ENCODE results near the gene ROBO3.

ROBO3 gene

DNA sequence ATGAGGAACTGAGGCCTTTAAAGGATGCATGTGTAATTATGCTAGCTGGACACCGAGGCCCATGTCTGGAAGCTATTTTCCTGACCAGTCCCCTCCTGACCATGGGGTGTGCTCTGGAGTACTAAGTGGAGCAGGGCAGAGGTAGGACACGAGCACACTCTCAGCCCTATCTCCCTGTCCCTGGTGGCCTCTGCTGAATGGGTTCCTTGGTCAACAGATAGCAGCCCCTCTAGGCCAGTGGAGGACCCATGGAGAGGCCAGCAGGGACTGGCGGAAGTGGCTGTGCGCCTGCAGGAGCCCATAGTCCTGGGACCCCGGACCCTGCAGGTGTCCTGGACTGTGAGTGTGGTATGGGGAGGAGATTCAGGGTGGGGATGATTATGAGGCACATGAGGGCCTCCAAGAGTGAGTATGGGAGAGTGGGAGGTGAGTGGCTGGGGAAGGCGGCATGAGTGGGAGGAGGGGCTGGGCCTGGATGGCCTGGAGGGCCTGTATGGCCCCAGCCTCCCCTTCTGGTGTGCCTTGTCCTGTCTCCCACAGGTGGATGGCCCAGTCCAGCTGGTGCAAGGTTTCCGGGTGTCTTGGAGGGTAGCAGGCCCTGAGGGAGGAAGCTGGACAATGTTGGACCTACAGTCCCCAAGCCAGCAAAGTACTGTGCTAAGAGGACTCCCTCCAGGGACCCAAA is 9.5 kb downstream of the ROBO3 start:
- DNase-seq: no peak
- CTCF ChIA-PET: no interaction called here
- no peaks in the 10 kb centered on the region for H3K36me3 Mint-ChIP-seq
- peaks cover 92% of the 10 kb centered on the region for H3K27me3 Mint-ChIP-seq
- H3K9me3 Mint-ChIP-seq: no peaks in the 10 kb centered on the region
- H3K27ac Mint-ChIP-seq: no peak overlapping the region
- H3K4me3 Mint-ChIP-seq: peak overlapping the region; percentile 27
- H3K4me1 Mint-ChIP-seq: peaks cover 25% of the 10 kb centered on the region

DNA sequence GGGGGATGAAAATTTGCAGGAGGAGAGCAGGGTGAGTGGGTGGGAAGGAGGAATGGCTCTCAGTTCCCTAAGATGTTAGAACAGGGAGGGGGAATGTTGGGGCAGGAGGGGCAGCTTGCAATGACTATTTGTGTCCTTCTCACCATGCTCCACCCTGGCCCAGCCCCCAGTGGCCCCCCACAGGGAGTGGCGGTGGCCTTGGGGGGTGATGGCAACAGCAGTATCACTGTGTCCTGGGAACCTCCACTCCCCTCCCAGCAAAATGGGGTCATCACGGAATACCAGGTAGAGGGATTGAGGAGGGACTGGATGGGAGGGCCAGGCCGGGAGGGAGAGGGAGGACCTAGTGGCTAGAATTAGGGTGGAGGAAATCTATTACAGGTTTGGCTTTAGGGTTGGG is 10.2 kb downstream of the ROBO3 start:
- Mint-ChIP-seq H3K4me1 (peaks cover 29% of the 10 kb centered on the region), H3K36me3 (no peaks in the 10 kb centered on the region), H3K27ac (no peak overlapping the region), H3K4me3 (peak overlapping the region; percentile 79), H3K9me3 (no peaks in the 10 kb centered on the region), H3K27me3 (peaks cover 85% of the 10 kb centered on the region)
- CTCF ChIA-PET: interaction anchor here (1.3 to 1.7 kb wide), 3 partner anchors 9 to 78 kb away, joined by 5 to 9 read pairs (median 6); partner anchors contain the start of genes CCDC15 and ROBO4
- DNase-seq: no peak

DNA sequence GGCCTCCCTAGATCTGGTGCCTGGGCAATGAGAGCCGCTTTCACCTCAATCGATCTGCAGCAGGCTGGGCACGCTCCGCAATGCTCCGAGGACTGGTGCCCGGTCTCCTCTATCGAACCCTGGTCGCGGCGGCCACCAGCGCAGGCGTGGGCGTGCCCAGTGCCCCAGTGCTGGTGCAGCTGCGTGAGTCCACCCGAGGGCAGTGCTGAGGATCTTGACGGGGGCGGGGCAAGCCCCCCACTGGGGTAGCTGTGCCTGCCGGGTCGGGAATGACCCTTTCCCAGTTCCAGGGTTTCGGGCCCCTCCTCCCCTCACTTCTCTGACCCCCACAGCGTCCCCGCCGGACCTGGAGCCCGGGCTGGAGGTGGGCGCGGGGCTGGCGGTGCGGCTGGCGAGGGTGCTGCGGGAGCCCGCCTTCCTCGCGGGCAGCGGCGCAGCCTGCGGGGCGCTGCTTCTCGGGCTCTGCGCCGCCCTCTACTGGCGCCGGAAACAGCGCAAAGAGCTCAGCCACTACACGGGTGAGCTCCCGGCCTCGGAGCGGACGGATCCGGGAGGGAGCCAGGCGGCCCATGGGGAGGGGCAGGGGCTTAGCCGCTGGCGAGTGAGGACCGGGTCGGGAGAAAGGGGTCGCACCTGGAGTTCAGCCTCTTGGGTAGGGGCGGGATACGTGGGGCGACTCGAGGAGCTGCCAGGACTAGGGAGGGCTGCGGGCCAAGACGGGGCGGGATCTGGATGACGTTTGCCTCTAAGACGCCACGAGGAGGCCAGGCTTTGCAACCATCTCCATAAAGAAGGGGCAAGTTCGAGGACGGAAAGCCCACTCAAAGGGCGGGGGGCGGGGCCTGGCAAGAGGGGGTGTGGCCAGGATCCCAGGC is 10.9 kb downstream of the ROBO3 start:
- Mint-ChIP-seq H3K4me1 (peaks cover 29% of the 10 kb centered on the region), H3K36me3 (no peaks in the 10 kb centered on the region), H3K9me3 (no peaks in the 10 kb centered on the region), H3K4me3 (peak overlapping the region; percentile 79), H3K27ac (peak overlapping the region; percentile 85), H3K27me3 (peaks cover 77% of the 10 kb centered on the region)
- CTCF ChIA-PET: interaction anchor here (0.6 to 2.1 kb wide), 23 partner anchors 9 to 514 kb away, joined by 3 to 12 read pairs (median 4); partner anchors contain the start of genes CCDC15, HEPACAM, ROBO3 and ROBO4
- peak; percentile 86 for DNase-seq

DNA sequence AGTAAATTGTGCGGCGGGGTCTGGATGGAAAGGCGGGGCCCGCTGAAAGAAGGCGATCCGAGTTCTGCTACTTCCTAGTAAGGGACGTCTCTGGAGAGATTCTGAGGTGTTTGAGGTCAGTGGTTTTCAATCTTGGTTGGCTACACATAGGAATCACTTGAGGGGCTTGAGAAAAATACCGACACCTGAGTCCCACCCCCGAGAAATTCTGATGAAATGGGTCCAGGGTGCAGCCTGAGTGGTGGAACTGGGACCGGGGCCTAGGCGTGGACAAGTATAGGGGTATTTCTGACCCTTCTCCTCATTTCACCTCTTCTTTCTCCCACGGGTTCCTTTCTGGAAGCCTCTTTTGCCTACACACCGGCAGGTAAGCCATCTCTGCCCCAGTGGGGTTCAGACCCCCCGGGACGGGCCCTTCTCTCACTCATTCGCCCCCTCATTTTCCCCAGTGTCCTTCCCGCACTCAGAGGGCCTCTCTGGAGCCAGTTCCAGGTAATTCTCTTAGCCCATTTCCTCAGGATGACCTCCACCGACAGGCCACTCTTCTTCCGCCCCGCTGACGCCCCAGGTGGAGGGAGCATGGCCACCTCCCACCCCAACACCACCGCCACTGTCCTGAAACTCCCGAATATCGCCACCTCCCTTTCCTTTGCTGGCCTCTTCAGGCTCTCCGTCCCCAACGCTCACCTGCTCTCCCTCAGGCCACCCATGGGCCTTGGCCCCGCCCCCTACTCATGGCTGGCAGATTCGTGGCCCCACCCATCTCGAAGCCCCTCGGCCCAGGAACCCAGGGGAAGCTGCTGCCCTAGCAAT is 11.8 kb downstream of the ROBO3 start:
- DNase-seq: no peak
- Mint-ChIP-seq H3K4me3 (peak overlapping the region; percentile 79), H3K27ac (peak overlapping the region; percentile 85), H3K36me3 (no peaks in the 10 kb centered on the region), H3K27me3 (peaks cover 69% of the 10 kb centered on the region), H3K9me3 (no peaks in the 10 kb centered on the region), H3K4me1 (peaks cover 29% of the 10 kb centered on the region)
- CTCF ChIA-PET: interaction anchor here (0.6 to 2.1 kb wide), 22 partner anchors 8 to 447 kb away, joined by 3 to 12 read pairs (median 4); partner anchors contain the start of genes CCDC15, HEPACAM, ROBO3 and ROBO4

DNA sequence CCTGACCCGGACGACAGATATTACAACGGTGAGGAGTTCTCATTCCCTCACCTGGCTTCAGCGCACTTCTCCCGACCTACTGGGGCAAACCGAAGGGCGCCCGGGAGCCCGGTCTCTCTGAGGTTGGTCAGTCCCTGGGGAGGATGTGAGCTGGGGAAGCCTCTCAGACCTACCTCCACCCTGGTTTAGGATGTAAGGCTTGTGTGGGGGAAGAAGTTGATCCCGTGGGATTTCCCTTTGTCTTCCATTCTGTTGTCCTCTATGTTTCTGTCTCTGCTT is 12.3 kb downstream of the ROBO3 start:
- CTCF ChIA-PET: interaction anchor here (2.1 kb wide), 1 partner anchor 40 kb away, joined by 12 read pairs; no protein-coding TSS in a partner anchor
- Mint-ChIP-seq H3K4me3 (peak overlapping the region; percentile 79), H3K9me3 (no peaks in the 10 kb centered on the region), H3K27ac (no peak overlapping the region), H3K36me3 (no peaks in the 10 kb centered on the region), H3K4me1 (peaks cover 29% of the 10 kb centered on the region), H3K27me3 (peaks cover 65% of the 10 kb centered on the region)
- DNase-seq: no peak

DNA sequence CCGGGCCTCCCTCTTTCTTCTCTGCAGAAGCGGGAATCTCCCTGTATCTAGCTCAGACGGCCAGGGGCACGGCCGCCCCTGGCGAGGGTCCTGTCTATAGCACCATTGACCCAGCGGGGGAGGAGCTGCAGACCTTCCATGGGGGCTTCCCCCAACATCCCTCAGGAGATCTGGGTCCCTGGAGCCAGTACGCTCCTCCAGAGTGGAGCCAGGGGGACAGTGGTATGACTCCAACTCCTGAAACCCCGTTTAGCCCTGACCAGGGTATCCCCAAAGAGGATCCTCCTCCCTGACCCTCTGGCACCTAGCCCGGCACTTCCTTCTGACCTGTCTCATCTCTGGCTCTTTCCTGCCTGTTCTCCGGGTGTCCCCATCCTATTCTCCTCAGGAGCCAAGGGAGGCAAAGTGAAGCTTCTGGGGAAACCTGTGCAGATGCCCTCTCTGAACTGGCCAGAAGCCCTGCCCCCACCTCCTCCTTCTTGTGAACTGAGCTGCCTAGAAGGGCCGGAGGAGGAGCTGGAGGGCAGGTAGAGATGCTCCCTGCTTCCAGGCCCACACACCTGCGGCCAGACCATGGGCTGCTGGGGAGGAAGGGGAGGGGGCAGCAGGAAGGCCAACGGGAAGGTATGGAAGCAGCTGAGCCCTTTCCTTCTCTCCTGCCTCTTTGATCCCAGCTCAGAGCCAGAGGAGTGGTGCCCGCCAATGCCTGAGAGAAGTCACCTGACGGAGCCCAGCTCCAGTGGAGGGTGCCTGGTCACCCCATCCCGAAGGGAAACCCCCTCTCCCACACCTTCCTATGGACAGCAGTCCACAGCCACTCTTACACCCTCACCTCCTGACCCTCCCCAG is 12.9 kb downstream of the ROBO3 start:
- no peak overlapping the region for H3K27ac Mint-ChIP-seq
- CTCF ChIA-PET: interaction anchor here (2.1 kb wide), 1 partner anchor 40 kb away, joined by 12 read pairs; no protein-coding TSS in a partner anchor
- DNase-seq: no peak

DNA sequence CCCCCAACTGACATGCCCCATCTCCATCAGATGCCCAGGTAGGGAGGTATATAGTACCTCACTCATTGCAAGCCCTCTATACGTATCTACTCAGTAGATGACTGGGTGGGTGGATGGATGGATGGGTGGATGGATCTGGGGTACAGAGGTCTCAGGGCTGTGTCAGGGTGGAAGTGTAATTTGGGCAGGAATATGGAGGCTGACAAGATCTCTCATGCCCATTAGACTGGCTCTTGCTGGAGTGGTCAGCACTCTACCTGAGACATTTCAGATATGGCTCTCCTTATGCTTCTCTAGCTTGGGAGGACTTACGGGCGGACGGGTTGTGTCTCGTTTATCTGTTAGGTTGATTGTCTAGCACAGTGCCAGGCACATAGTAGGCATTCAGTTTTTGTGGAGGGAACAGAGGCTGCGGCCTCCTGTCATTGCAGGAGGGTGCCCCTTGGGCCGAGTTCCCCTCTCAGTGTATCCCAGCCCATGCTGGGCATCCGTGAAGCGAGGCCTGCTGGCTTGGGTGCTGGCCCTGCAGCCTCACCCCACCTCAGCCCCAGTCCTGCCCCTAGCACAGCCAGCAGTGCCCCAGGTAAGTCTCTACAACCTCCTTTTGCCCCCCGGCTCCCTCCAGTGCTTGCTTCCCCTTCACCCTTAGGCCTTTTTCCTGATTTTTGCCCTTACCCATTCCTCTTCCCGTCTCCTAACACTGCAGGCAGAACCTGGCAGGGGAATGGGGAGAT is 13.7 kb downstream of the ROBO3 start:
- DNase-seq: no peak
- Mint-ChIP-seq H3K4me3 (no peak overlapping the region), H3K36me3 (no peaks in the 10 kb centered on the region), H3K27me3 (peaks cover 54% of the 10 kb centered on the region), H3K4me1 (peaks cover 29% of the 10 kb centered on the region), H3K27ac (no peak overlapping the region), H3K9me3 (no peaks in the 10 kb centered on the region)
- CTCF ChIA-PET: interaction anchor here (1.1 to 1.6 kb wide), 2 partner anchors 9 to 13 kb away, joined by 3 to 5 read pairs; no protein-coding TSS in a partner anchor

More for the DNA sequence above, 12.9 kb downstream of the ROBO3 start:
- peaks cover 29% of the 10 kb centered on the region for H3K4me1 Mint-ChIP-seq
- peak overlapping the region; percentile 79 for H3K4me3 Mint-ChIP-seq
- no peaks in the 10 kb centered on the region for H3K36me3 Mint-ChIP-seq
- H3K9me3 Mint-ChIP-seq: no peaks in the 10 kb centered on the region
- peaks cover 62% of the 10 kb centered on the region for H3K27me3 Mint-ChIP-seq

DNA sequence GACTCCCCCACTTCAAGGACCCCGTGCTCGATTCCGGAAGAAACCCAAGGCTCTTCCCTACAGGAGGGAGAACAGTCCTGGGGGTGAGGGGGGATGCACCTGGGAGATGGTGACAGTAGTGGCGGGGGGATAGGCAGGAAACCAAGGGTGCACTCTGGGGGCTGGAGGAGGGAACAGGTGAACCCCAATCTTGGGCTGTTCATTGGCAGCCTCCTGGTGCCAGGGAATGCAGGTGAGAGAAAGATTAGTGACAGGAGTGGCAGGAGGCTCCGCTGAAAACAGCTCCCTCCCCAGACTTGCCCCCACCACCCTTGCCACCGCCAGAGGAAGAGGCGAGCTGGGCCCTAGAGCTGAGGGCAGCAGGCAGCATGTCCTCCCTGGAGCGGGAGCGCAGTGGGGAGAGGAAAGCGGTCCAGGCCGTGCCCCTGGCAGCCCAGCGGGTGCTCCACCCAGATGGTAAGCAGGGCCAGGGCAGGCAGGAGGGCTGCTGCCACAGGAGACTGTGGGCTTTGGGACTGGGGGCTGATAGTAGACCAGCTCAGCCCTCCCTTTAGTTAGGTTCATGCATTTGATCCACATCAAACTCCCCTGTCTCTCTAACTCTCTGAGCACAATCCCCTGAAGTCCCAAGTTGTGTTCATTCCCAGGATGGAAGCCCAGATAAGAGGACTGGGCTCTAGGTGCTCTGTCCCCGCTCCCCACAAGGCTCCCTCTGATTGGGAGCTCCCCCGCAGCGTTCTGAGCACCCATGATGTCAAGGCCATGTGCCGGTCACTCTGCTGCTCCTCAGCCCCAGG is 14.5 kb downstream of the ROBO3 start:
- CTCF ChIA-PET: interaction anchor here (1.1 to 1.6 kb wide), 2 partner anchors 8 to 13 kb away, joined by 3 to 5 read pairs; no protein-coding TSS in a partner anchor
- H3K27ac Mint-ChIP-seq: no peak overlapping the region
- H3K27me3 Mint-ChIP-seq: peaks cover 51% of the 10 kb centered on the region
- H3K4me3 Mint-ChIP-seq: no peak overlapping the region
- no peak for DNase-seq
- peaks cover 29% of the 10 kb centered on the region for H3K4me1 Mint-ChIP-seq
- H3K36me3 Mint-ChIP-seq: no peaks in the 10 kb centered on the region
- no peaks in the 10 kb centered on the region for H3K9me3 Mint-ChIP-seq

DNA sequence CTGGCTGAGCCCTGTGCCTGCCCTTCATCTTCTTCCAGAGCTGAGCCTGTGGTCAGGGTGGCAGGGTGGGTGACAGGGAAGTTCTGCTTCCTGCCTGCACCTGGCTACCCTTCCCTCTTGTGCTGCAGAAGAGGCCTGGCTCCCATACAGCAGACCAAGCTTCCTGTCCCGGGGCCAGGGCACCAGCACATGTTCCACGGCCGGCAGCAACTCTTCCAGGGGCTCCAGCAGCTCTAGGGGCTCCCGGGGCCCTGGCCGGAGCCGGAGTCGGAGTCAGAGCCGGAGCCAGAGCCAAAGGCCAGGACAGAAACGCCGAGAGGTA is 15.0 kb downstream of the ROBO3 start:
- no peaks in the 10 kb centered on the region for H3K9me3 Mint-ChIP-seq
- no peak overlapping the region for H3K27ac Mint-ChIP-seq
- CTCF ChIA-PET: interaction anchor here (1.6 kb wide), 1 partner anchor 14 kb away, joined by 5 read pairs; no protein-coding TSS in a partner anchor
- no peak overlapping the region for H3K4me3 Mint-ChIP-seq
- H3K27me3 Mint-ChIP-seq: peaks cover 51% of the 10 kb centered on the region
- DNase-seq: no peak
- H3K4me1 Mint-ChIP-seq: peaks cover 29% of the 10 kb centered on the region
- no peaks in the 10 kb centered on the region for H3K36me3 Mint-ChIP-seq

DNA sequence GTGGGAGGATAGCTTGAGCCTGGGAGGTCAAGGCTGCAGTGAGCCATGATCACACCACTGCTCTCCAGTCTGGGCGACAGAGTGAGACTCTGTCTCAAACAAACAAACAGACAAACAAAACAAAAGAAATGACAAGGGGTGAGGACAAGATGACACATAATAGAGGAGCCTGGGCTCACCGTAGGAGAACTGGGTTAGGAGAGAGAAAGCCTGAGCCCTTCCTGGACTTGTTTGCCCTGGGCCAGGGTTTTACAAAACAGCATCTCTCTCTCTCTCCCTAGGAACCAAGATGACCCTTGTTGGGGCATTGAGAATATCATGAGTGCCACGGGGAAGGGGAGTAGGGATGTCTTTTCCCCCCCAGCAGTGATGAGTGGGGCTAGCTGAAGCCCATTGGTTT is 15.7 kb downstream of the ROBO3 start:
- Mint-ChIP-seq H3K9me3 (no peaks in the 10 kb centered on the region), H3K27ac (peak overlapping the region; percentile 20), H3K4me3 (no peak overlapping the region), H3K36me3 (no peaks in the 10 kb centered on the region), H3K4me1 (peaks cover 23% of the 10 kb centered on the region), H3K27me3 (peaks cover 46% of the 10 kb centered on the region)
- no peak for DNase-seq
- CTCF ChIA-PET: interaction anchor here (0.6 to 0.8 kb wide), 2 partner anchors 73 to 468 kb away, joined by 3 read pairs; no protein-coding TSS in a partner anchor

DNA sequence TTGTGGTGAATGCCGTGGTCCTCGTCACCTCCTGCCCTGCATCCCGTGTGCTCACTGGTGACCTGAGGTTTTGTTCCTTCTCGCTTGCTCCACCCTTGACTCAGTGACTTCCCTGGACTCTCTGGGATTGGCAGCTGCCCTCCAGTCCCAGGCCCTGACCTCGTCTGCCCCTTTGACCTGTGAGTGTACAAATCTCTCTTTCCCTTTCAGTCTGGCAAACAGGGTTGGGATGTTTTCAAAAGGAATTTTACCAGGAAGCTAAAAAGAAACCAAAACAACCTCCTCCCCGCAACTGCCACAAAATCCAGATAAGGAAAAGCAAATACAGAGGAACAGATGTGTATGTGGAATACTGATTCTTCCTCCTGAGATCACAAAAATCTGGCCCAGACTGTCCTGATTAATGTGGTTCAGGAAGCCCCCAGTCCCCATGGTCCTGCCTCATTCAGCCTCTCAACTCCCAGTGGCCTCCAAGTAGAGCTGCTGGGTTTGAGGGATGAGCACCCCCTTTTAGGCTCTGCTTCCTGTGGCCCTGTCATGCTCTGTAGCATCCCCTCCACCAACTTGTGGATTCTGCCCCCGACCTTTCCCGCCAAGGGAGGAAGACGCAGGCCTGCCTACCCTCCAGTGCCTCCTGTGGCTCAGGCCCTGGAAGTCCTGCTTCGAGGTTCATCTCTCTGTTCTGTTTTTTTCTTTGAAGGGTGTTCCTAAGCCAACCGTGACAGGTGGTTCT is 17.3 kb downstream of the ROBO3 start:
- H3K4me1 Mint-ChIP-seq: peaks cover 11% of the 10 kb centered on the region
- no peaks in the 10 kb centered on the region for H3K36me3 Mint-ChIP-seq
- H3K4me3 Mint-ChIP-seq: no peak overlapping the region
- no peak overlapping the region for H3K27ac Mint-ChIP-seq
- H3K27me3 Mint-ChIP-seq: peaks cover 41% of the 10 kb centered on the region
- CTCF ChIA-PET: interaction anchor here (1.0 kb wide), 1 partner anchor 13 kb away, joined by 3 read pairs; no protein-coding TSS in a partner anchor
- DNase-seq: no peak
- H3K9me3 Mint-ChIP-seq: no peaks in the 10 kb centered on the region
